Cardiac fibroblast (primary cell): ENCODE data around the gene CHODL.

Source experiments
- DNase-seq, 2 donors: peaks; one replicate each; pipeline versions ENCODE4 v3.0.0 to v3.0.0-alpha.2; 2010; ENCODE audit warnings: low read depth in 2 of 2
- H3K4me3 ChIP-seq, 2 donors: replicated peaks in 1 of 2; 1 replicate in 1 of 2; 2 replicates in 1 of 2; pipeline ENCODE4 v1.5.1; 2011; ENCODE audit warnings: low read depth in 2 of 2, low read length in 2 of 2, mild to moderate bottlenecking in 2 of 2, moderate library complexity in 1 of 2
- TF ChIP-seq, protein P1 (sequence below): IDR thresholded peaks from one replicate; pipeline ENCODE4 v1.5.1; 2011; ENCODE audit warnings: low read depth, mild to moderate bottlenecking, low read length, inconsistent platforms

The CHODL gene, protein sequence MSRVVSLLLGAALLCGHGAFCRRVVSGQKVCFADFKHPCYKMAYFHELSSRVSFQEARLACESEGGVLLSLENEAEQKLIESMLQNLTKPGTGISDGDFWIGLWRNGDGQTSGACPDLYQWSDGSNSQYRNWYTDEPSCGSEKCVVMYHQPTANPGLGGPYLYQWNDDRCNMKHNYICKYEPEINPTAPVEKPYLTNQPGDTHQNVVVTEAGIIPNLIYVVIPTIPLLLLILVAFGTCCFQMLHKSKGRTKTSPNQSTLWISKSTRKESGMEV

DNA sequence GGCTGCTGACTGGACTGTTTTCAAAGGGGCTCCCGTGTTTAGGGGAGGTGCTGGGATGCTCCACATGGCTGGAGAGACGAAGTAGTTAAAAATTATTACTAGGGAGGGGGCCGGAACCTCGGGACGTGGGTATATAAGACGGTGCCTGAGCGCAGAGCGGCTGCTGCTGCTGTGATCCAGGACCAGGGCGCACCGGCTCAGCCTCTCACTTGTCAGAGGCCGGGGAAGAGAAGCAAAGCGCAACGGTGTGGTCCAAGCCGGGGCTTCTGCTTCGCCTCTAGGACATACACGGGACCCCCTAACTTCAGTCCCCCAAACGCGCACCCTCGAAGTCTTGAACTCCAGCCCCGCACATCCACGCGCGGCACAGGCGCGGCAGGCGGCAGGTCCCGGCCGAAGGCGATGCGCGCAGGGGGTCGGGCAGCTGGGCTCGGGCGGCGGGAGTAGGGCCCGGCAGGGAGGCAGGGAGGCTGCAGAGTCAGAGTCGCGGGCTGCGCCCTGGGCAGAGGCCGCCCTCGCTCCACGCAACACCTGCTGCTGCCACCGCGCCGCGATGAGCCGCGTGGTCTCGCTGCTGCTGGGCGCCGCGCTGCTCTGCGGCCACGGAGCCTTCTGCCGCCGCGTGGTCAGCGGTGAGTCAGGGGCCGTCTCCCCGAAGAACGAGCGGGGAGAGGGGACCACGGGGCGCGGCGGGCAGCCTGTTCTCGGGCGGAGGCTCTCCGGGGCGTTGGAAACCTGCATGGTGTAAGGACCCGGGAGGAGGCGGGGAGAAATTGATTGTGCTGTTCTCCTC is at the start of gene CHODL:
CHODL (plus strand) TSS at position 163 of the 793 bp plus-strand sequence; CDS start at position 554, 391 bp downstream.
- TF ChIP-seq, protein P1, sequence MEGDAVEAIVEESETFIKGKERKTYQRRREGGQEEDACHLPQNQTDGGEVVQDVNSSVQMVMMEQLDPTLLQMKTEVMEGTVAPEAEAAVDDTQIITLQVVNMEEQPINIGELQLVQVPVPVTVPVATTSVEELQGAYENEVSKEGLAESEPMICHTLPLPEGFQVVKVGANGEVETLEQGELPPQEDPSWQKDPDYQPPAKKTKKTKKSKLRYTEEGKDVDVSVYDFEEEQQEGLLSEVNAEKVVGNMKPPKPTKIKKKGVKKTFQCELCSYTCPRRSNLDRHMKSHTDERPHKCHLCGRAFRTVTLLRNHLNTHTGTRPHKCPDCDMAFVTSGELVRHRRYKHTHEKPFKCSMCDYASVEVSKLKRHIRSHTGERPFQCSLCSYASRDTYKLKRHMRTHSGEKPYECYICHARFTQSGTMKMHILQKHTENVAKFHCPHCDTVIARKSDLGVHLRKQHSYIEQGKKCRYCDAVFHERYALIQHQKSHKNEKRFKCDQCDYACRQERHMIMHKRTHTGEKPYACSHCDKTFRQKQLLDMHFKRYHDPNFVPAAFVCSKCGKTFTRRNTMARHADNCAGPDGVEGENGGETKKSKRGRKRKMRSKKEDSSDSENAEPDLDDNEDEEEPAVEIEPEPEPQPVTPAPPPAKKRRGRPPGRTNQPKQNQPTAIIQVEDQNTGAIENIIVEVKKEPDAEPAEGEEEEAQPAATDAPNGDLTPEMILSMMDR: no peak
- DNase-seq: no peak
- no peak within 1 kb of the TSS for H3K4me3 ChIP-seq

DNA sequence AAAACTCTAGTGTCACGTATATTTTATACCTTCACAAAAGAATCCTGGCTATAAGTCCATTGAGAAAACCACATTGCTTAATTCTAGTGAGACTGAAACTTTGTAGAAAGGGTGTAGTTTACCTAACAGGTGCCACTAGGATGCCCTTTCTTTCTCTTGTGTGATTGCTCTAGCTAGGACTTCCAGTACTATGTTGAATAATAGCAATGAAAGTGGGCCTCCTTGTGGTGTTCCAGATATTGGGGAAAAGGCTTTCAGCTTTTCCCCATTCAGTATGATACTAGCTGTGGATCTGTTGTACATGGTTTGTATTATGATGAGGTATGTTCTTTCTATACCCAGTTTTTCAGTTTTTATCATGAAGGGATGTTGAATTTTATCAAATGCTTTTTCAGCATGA is 39.7 kb upstream of the CHODL start:
- TF ChIP-seq, protein P1: no peak
- no peak overlapping the region for H3K4me3 ChIP-seq
- DNase-seq: no peak

DNA sequence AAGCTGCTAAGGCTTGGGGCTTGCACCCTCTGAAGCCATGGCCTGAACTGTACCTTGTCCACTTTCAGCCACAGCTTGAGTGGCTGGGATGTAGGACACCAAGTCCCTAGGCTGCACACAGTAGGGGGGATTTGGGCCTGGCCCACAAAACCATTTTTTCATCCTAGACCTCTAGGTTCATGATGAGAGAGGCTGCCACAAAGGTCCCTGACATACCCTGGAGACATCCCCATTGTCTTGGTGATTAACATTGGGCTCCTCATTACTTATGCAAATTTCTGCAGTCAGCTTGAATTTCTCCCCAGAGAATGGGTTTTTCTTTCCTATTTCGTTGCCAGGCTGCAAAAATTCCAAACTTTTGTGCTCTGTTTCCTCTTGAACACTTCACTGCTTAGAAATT is 26.3 kb upstream of the CHODL start:
- TF ChIP-seq, protein P1: no peak
- H3K4me3 ChIP-seq: no peak overlapping the region
- DNase-seq: no peak

DNA sequence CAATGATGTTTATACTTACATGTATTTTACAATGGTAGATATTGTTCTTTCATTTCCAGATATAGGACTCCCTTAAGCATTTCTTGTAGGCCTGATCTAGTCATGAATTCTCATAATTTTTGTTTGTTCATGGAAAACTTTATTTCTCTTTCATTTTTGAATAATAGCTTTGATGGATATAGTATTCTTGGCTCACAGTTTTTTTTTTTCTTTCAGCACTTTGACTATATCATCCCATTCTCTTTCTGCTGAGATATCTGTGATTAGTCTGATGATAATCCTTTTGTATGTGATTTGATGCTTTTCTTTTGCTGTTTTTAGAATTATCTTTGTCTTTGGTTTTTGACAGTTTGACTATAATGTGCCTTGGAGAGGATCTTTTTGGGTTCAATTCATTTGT is 24.1 kb upstream of the CHODL start:
- DNase-seq: no peak
- H3K4me3 ChIP-seq: no peak overlapping the region
- TF ChIP-seq, protein P1: no peak

DNA sequence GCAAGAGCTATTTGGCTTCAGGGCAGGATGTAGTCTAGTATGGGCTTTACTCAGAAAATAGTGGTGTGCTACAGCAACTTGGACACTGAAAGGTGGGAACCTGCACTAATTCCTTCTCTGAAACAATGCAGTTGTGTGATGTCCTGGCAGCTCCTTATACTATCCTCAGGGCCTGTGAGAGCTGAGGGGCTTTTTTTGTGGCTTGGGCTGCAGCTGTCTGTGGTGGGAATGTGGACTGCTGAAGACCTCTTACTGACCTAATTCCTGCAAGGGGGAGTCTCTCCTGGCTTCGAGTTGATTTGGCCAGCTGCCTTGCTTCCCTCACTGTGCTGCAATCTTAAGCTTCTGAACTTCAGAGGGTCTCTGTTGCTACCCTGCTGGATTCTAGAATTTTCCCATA is 22.3 kb upstream of the CHODL start:
- TF ChIP-seq, protein P1: no peak

DNA sequence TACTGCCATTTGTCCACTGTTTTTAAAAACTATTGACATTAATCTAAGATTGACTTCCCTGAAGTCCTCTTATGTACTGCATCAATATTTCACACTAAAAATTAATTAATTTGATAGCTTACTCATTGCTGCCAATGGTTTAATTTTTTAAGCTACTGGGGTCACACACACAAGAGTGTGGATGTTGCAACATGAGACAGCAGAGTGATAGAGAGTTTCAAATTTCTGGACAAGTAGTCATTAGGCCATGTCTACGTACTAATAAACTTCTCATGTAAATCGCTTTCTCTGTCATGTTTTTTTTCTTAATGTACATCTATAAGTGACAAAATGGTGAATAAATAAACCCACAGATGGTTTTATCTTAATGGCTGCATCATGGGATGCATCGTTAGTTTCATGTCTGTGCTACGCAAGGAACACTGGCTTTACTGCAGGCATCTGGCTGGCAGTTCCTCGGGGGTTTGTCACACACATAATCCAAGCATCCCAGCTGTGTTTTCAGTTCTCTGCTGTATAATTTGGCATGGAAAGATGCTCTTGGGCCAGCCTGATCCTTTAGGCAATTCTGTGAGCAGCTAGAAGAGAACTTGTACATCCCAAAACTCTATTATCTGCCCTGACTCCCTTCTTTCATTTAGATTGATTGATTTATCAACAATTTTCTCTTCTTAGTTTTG is 16.4 kb upstream of the CHODL start:
- no peak for DNase-seq
- TF ChIP-seq, protein P1: no peak
- H3K4me3 ChIP-seq: no peak overlapping the region

More for the DNA sequence above, 22.3 kb upstream of the CHODL start:
- DNase-seq: no peak
- H3K4me3 ChIP-seq: no peak overlapping the region
